ENCODE data around the gene MXRA7. TPM values are rescaled to one million over a fixed set of nuclear protein-coding genes. Genes with fewer than 3 reads are reported as not detected.
"Not testable (repeated sequence)": the region's sequence is repeated elsewhere in the genome, so short reads cannot be mapped to it uniquely, and the experiment has no call there.

The MXRA7 gene
- total RNA-seq, 5 donors from 2014 or later (not counting 1 experiment from before 2014, with no cell fraction given) = 5.9 to 14.7 (median 13.5) TPM

- CTCF ChIA-PET = interaction anchor here (0.5 to 0.7 kb wide), 5 partner anchors 17 to 237 kb away, joined by 3 to 12 read pairs (median 4); no protein-coding TSS in a partner anchor
- peak overlapping the region; percentile 93 for H3K27ac ChIP-seq (ENCODE audit: low read length)
- 85% methylated on average over 2 of the region's 4 CpGs for WGBS (ENCODE audit: insufficient coverage)
Observed at GRCh38 chr17:76752006-76752405, 41.2 kb upstream of the MXRA7 start.

GRCh38 chr17:76751416-76751993, 40.7 kb upstream of the MXRA7 start:
- CTCF ChIA-PET = no interaction called here
- H3K27ac ChIP-seq (ENCODE audit: low read length) = peak overlapping the region; percentile 93

More at GRCh38 chr17:76752006-76752405, 41.2 kb upstream of the MXRA7 start:
- H3K9me3 ChIP-seq = no peaks in the 10 kb centered on the region
- no peak overlapping the region for H3K4me3 ChIP-seq (ENCODE audit: control insufficient read depth in 1 of 2, extremely low read depth in 1 of 2, low read length in 1 of 2)
- DNase-seq (peak in 3 of 35 experiments; percentile 30 to 79 (median 38)), ATAC-seq (replicated peaks in 1 of 4) (peak; percentile 28 to 78 (median 64))
- POLR2A ChIA-PET = no interaction called here
- H3K36me3 ChIP-seq (ENCODE audit: control insufficient read depth in 2 of 2, extremely low read depth in 1 of 2, insufficient read depth in 1 of 2, low read length in 1 of 2) = peaks cover 1% of the 10 kb centered on the region in 2 donors
- no peaks in the 10 kb centered on the region for H3K9me3 Mint-ChIP-seq
- H3K27ac Mint-ChIP-seq = peak overlapping the region; percentile 98 to 99
- H3K4me3 Mint-ChIP-seq = peak overlapping the region; percentile 64 to 94 (median 67)
- H3K27me3 Mint-ChIP-seq = no peaks in the 10 kb centered on the region
- H3K36me3 Mint-ChIP-seq = peaks cover 23% of the 10 kb centered on the region
- H3K4me1 ChIP-seq (ENCODE audit: control insufficient read depth in 1 of 2, extremely low read depth in 1 of 2, insufficient read depth in 2 of 2, low read length in 2 of 2) = peaks cover 11 to 40% of the 10 kb centered on the region in 2 experiments
- H3K27me3 ChIP-seq (replicated peaks in 1 of 2; ENCODE audit: control insufficient read depth in 2 of 2, extremely low read depth in 1 of 2, insufficient read depth in 2 of 2, low read length in 1 of 2) = no peaks in the 10 kb centered on the region
- H3K4me1 Mint-ChIP-seq = peaks cover 26 to 28% (median 27%) of the 10 kb centered on the region in 3 donors

GRCh38 chr17:76748657-76749056, 37.9 kb upstream of the MXRA7 start:
- peaks cover 20 to 29% (median 21%) of the 10 kb centered on the region in 3 donors for H3K4me1 Mint-ChIP-seq
- no peak overlapping the region for H3K27ac ChIP-seq (ENCODE audit: low read length)
- DNase-seq (no peak), ATAC-seq (replicated peaks in 1 of 4) (no peak)
- peaks cover 6 to 29% of the 10 kb centered on the region in 2 experiments for H3K4me1 ChIP-seq (ENCODE audit: control insufficient read depth in 1 of 2, extremely low read depth in 1 of 2, insufficient read depth in 2 of 2, low read length in 2 of 2)
- no peaks in the 10 kb centered on the region for H3K9me3 ChIP-seq
- H3K36me3 ChIP-seq (ENCODE audit: control insufficient read depth in 2 of 2, extremely low read depth in 1 of 2, insufficient read depth in 1 of 2, low read length in 1 of 2) = peaks cover 6 to 32% of the 10 kb centered on the region in 2 donors
- H3K4me3 ChIP-seq (ENCODE audit: control insufficient read depth in 1 of 2, extremely low read depth in 1 of 2, low read length in 1 of 2) = no peak overlapping the region
- no CpG with 5 or more reads among the region's 1 CpG for WGBS (ENCODE audit: insufficient coverage)
- no peak overlapping the region for H3K27ac Mint-ChIP-seq
- no peak overlapping the region for H3K4me3 Mint-ChIP-seq
- no peaks in the 10 kb centered on the region for H3K9me3 Mint-ChIP-seq
- peaks cover 50% of the 10 kb centered on the region for H3K36me3 Mint-ChIP-seq
- ChIA-PET CTCF (interaction anchor here in 1 of 2 donors (0.7 kb wide), 1 partner anchor 24 kb away, joined by 4 read pairs; no protein-coding TSS in a partner anchor), POLR2A (interaction anchor here in 1 of 2 donors (0.6 kb wide), 1 partner anchor 11 kb away, joined by 4 read pairs; the partner anchor contains the start of gene MFSD11)
- H3K27me3 ChIP-seq (replicated peaks in 1 of 2; ENCODE audit: control insufficient read depth in 2 of 2, extremely low read depth in 1 of 2, insufficient read depth in 2 of 2, low read length in 1 of 2) = no peaks in the 10 kb centered on the region
- H3K27me3 Mint-ChIP-seq = no peaks in the 10 kb centered on the region

More at GRCh38 chr17:76751416-76751993, 40.7 kb upstream of the MXRA7 start:
- DNase-seq (no peak), ATAC-seq (replicated peaks in 1 of 4) (no peak)
- H3K36me3 Mint-ChIP-seq = peaks cover 26% of the 10 kb centered on the region
- H3K27me3 ChIP-seq (replicated peaks in 1 of 2; ENCODE audit: control insufficient read depth in 2 of 2, extremely low read depth in 1 of 2, insufficient read depth in 2 of 2, low read length in 1 of 2) = no peaks in the 10 kb centered on the region
- peaks cover 6% of the 10 kb centered on the region in 2 donors for H3K36me3 ChIP-seq (ENCODE audit: control insufficient read depth in 2 of 2, extremely low read depth in 1 of 2, insufficient read depth in 1 of 2, low read length in 1 of 2)
- no peaks in the 10 kb centered on the region for H3K27me3 Mint-ChIP-seq
- H3K9me3 ChIP-seq = no peaks in the 10 kb centered on the region
- peak overlapping the region in 1 of 3 donors; percentile 94 for H3K4me3 Mint-ChIP-seq
- POLR2A ChIA-PET = no interaction called here
- no peak overlapping the region for H3K4me3 ChIP-seq (ENCODE audit: control insufficient read depth in 1 of 2, extremely low read depth in 1 of 2, low read length in 1 of 2)
- H3K9me3 Mint-ChIP-seq = no peaks in the 10 kb centered on the region
- no CpG with 5 or more reads among the region's 3 CpGs for WGBS (ENCODE audit: insufficient coverage)
- H3K27ac Mint-ChIP-seq = peak overlapping the region; percentile 98 to 99
- peaks cover 11 to 40% of the 10 kb centered on the region in 2 experiments for H3K4me1 ChIP-seq (ENCODE audit: control insufficient read depth in 1 of 2, extremely low read depth in 1 of 2, insufficient read depth in 2 of 2, low read length in 2 of 2)
- H3K4me1 Mint-ChIP-seq = peaks cover 26 to 30% (median 27%) of the 10 kb centered on the region in 3 donors

GRCh38 chr17:76747716-76748363, 37.1 kb upstream of the MXRA7 start:
- ChIA-PET CTCF (interaction anchor here (0.5 to 0.7 kb wide), 4 partner anchors 25 to 1354 kb away, joined by 4 to 5 read pairs (median 4); no protein-coding TSS in a partner anchor), POLR2A (no interaction called here)
- WGBS (ENCODE audit: insufficient coverage) = 87% methylated on average over 5 of the region's 9 CpGs
- Mint-ChIP-seq H3K27ac (no peak overlapping the region), H3K27me3 (no peaks in the 10 kb centered on the region), H3K4me3 (no peak overlapping the region), H3K4me1 (peaks cover 11 to 21% (median 13%) of the 10 kb centered on the region in 3 donors), H3K9me3 (no peaks in the 10 kb centered on the region), H3K36me3 (peaks cover 53% of the 10 kb centered on the region)
- Histone ChIP-seq H3K9me3 (no peaks in the 10 kb centered on the region), H3K4me1 (ENCODE audit: control insufficient read depth in 1 of 2, extremely low read depth in 1 of 2, insufficient read depth in 2 of 2, low read length in 2 of 2) (peaks cover 4 to 21% of the 10 kb centered on the region in 2 experiments), H3K4me3 (ENCODE audit: control insufficient read depth in 1 of 2, extremely low read depth in 1 of 2, low read length in 1 of 2) (no peak overlapping the region), H3K27me3 (replicated peaks in 1 of 2; ENCODE audit: control insufficient read depth in 2 of 2, extremely low read depth in 1 of 2, insufficient read depth in 2 of 2, low read length in 1 of 2) (no peaks in the 10 kb centered on the region), H3K27ac (ENCODE audit: low read length) (no peak overlapping the region), H3K36me3 (ENCODE audit: control insufficient read depth in 2 of 2, extremely low read depth in 1 of 2, insufficient read depth in 1 of 2, low read length in 1 of 2) (peaks cover 6 to 38% of the 10 kb centered on the region in 2 donors)
- DNase-seq (no peak), ATAC-seq (replicated peaks in 1 of 4) (no peak)

GRCh38 chr17:76745785-76746184, 35.0 kb upstream of the MXRA7 start:
- H3K27me3 ChIP-seq (replicated peaks in 1 of 2; ENCODE audit: control insufficient read depth in 2 of 2, extremely low read depth in 1 of 2, insufficient read depth in 2 of 2, low read length in 1 of 2); CTCF ChIA-PET: not testable (repeated sequence)
- no CpG with 5 or more reads among the region's 6 CpGs for whole genome bisulfite sequencing (ENCODE audit: insufficient coverage)

GRCh38 chr17:76744747-76745146, 34.0 kb upstream of the MXRA7 start:
- Histone ChIP-seq H3K27me3 (replicated peaks in 1 of 2; ENCODE audit: control insufficient read depth in 2 of 2, extremely low read depth in 1 of 2, insufficient read depth in 2 of 2, low read length in 1 of 2) (no peaks in the 10 kb centered on the region), H3K9me3 (no peaks in the 10 kb centered on the region), H3K36me3 (ENCODE audit: control insufficient read depth in 2 of 2, extremely low read depth in 1 of 2, insufficient read depth in 1 of 2, low read length in 1 of 2) (peaks cover 6 to 53% of the 10 kb centered on the region in 2 donors), H3K4me1 (ENCODE audit: control insufficient read depth in 1 of 2, extremely low read depth in 1 of 2, insufficient read depth in 2 of 2, low read length in 2 of 2) (peaks cover 0 to under 1% of the 10 kb centered on the region in 2 experiments), H3K4me3 (ENCODE audit: control insufficient read depth in 1 of 2, extremely low read depth in 1 of 2, low read length in 1 of 2) (no peak overlapping the region), H3K27ac (ENCODE audit: low read length) (no peak overlapping the region)
- H3K4me3 Mint-ChIP-seq = no peak overlapping the region
- DNase-seq (no peak), ATAC-seq (replicated peaks in 1 of 4) (no peak)
- 100% methylated on average over 1 of the region's 2 CpGs for WGBS (ENCODE audit: insufficient coverage)
- peaks cover 58% of the 10 kb centered on the region for H3K36me3 Mint-ChIP-seq
- no peaks in the 10 kb centered on the region for H3K27me3 Mint-ChIP-seq
- ChIA-PET POLR2A (no interaction called here), CTCF (no interaction called here)
- no peaks in the 10 kb centered on the region for H3K9me3 Mint-ChIP-seq
- no peak overlapping the region for H3K27ac Mint-ChIP-seq
- peaks cover 5 to 14% (median 12%) of the 10 kb centered on the region in 3 donors for H3K4me1 Mint-ChIP-seq

More at GRCh38 chr17:76745785-76746184, 35.0 kb upstream of the MXRA7 start:
- H3K4me3 Mint-ChIP-seq; H3K27ac ChIP-seq (ENCODE audit: low read length); H3K9me3 Mint-ChIP-seq; H3K27ac Mint-ChIP-seq; H3K4me1 ChIP-seq (ENCODE audit: control insufficient read depth in 1 of 2, extremely low read depth in 1 of 2, insufficient read depth in 2 of 2, low read length in 2 of 2); H3K27me3 Mint-ChIP-seq; ATAC-seq (replicated peaks in 1 of 4); H3K9me3 ChIP-seq; H3K4me3 ChIP-seq (ENCODE audit: control insufficient read depth in 1 of 2, extremely low read depth in 1 of 2, low read length in 1 of 2); POLR2A ChIA-PET; DNase-seq: not testable (repeated sequence)
- Mint-ChIP-seq H3K36me3 (peaks cover 61% of the 10 kb centered on the region), H3K4me1 (peaks cover 3 to 13% (median 6%) of the 10 kb centered on the region in 3 donors)
- peaks cover 6 to 53% of the 10 kb centered on the region in 2 donors for H3K36me3 ChIP-seq (ENCODE audit: control insufficient read depth in 2 of 2, extremely low read depth in 1 of 2, insufficient read depth in 1 of 2, low read length in 1 of 2)

Data from T-cell (primary cell).